Jurkat, Clone E6-1 (cell line): ENCODE measurements around the gene MADCAM1.
A peak's percentile ranks its signal among the peaks of the same experiment; 100 is the strongest.

ENCODE experiments used
- DNase-seq: peaks from one replicate; pipeline ENCODE4 v3.0.0-alpha.2; 2011; ENCODE audit warnings: low read depth, low spot score
- H3K4me3 ChIP-seq: 2 replicates; pipeline ENCODE4 v1.5.1; 2011; ENCODE audit warnings: mild to moderate bottlenecking, low read length, control low read depth, moderate library complexity

The MADCAM1 gene

DNA sequence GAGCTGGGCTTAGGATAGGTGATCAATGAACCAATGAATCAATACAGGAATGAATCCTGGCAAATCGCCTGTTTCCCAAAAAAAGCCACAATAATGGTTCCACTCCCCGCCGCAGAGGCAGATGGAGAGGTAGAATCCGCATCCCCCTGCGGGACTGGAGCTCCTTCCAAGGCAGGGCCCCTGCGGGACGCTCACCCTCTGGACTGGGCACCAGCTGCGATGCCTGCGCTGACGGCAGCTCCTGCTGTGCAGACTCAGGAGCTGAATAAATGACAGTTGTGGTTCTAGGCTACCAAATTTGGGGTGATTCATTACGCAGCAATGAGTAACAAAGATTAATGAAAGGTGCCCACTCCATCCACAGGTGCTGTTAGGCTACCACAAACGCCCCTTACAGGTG, 26.4 kb downstream of the MADCAM1 start:
- DNase-seq, result no peak
- peak overlapping the region; percentile 41 for H3K4me3 ChIP-seq

- H3K4me3 ChIP-seq, result no peak overlapping the region
- DNase-seq, result no peak
Measured at GRCh38 chr19:524062-524674, 27.9 kb downstream of the MADCAM1 start.

GRCh38 chr19:525029-525428, 28.7 kb downstream of the MADCAM1 start:
- no peak overlapping the region for H3K4me3 ChIP-seq
- DNase-seq, result no peak

DNA sequence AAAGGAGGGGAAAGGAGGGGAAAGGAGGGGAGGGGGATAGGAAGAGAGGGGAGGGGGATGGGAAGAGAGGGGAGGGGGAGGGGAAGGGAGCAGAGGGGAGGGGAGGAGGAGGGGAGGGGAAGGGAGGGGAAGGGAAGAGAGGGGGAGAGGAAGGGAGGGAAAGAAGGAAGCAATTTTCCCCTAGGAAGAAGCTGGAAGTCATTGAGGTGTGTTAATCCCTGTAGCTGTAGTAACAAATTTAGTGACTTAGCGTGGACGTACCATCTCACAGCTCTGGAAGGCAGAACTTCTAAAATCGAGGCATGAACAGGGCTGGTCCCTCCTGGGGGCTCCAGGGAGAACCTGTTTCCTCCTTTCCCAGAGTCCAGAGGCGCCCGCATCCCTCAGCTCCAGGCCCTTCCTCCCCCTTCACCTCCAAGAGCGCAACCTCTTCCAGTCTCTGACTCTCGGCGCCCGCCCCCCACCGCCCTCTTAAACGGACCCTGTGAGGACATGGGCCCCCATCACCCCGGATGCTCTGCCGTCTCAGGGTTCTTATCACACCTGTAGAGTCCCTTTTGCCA, 29.7 kb downstream of the MADCAM1 start:
- DNase-seq, result no peak
- no peak overlapping the region for H3K4me3 ChIP-seq

- no peak for DNase-seq
- peak overlapping the region; percentile 61 for H3K4me3 ChIP-seq
Measured at GRCh38 chr19:530134-531008, 34.1 kb downstream of the MADCAM1 start.

DNA sequence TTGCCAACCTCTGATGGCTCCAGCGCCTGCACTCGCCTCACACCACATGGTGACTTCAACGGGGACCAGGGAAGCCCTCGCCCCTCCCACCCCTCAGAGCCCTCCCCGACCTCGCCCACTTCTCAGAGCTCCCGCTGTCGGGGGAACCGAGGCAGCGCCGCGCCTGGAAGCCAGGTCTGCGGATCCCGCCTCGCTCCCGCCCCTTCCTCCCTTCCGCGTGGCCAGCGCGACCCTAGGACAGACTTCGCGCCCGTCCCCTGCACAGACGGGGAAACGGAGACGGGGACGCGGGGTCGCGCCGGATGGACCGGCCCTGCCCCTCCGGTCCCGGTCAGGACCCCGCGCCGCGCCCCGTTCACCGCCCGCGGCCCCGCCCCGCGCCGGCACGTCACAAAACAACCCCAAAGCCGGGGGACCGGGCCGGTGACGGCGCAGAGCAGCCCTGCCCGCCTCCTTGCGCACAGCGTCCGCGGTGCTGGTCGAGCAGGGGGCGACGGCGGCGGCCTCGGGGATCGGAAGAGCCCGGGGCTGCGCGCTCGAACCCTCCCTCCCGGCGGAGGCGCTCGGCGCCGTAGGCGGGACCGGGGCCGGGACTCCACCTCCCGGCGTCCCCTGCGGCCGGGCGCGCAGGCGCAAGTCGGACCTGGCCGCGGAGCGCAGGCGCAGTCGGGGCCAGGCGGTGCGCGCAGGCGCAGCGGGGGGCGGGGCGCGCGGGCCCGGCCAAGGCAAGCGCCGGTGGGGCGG, 34.9 kb downstream of the MADCAM1 start:
- DNase-seq, result peak; percentile 80
- H3K4me3 ChIP-seq, result peak overlapping the region; percentile 80

DNA sequence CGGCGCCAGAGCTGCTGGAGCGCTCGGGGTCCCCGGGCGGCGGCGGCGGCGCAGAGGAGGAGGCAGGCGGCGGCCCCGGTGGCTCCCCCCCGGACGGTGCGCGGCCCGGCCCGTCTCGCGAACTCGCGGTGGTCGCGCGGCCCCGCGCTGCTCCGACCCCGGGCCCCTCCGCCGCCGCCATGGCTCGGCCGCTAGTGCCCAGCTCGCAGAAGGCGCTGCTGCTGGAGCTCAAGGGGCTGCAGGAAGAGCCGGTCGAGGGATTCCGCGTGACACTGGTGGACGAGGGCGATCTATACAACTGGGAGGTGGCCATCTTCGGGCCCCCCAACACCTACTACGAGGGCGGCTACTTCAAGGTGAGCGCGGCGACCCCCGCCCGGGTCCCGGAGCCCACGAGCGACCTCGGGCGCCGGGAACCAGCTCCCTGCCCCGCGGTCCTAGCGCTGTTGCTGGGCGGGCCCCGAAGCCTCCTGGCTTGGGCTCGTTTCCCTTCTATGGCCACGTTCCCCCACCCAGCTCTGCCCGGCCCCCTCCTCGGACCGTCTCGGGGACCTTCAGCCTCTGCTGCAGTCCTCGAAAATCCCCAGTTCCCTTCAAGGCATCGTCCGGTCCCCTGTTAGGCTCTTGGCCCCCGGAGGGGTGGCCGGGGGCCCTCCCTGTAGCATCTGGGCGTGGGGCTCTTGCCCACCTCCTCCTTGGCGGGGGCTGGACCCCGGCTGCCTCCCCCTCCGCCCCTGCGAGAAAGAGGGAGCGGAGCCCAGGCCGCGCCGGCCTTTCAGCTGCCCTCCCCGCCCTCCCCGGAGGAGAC, 35.7 kb downstream of the MADCAM1 start, which contains the start of gene CDC34:
TSS of gene CDC34 (plus strand) at position 8 of the 808 bp plus-strand sequence. CDS start at position 180, 172 bp downstream.
- no peak for DNase-seq
- H3K4me3 ChIP-seq, result peak within 1 kb of the TSS; percentile 80

DNA sequence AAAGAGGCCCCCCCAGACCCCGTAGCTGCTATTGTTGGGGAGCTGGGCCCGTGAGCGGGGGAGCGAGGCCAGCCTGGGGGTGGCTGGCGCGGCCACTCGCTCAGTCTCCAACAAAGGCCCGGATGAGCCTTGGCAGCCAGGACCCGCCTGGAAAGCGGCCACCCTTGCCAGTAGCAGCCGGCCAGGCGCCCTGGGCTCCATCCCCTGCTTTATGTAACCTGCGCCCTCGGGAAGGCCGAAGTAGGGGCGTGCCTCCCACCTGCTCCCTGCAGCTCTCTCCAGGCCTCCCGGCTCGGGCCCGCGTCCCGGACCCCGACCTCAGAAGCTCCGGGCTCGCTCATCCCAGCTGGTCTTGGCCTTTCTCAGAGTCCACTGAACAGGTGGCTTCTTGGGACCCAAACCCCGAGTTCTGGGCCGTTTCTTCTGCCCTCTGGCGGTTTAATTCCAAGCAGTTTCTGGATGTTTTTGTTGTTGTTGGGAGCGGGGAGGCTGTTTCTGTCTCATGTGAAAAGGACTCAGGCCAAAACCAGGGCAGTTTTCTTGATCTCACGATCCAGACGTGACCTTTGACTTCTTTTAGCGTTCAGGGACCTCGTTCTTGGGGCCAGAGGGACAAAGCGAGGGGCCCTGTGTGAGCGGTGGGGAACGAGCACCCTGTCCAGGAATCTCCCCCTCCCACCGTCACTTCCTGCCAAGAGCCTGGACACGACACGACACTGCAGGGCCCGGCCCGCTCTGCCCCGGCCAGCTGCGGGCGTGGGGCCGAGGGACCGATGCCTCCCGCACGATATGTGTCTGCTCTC, 36.5 kb downstream of the MADCAM1 start:
- H3K4me3 ChIP-seq, result peak overlapping the region; percentile 80
- peak; percentile 29 for DNase-seq

GRCh38 chr19:533364-534058, 37.2 kb downstream of the MADCAM1 start:
- no peak for DNase-seq
- H3K4me3 ChIP-seq, result peak overlapping the region; percentile 80

- DNase-seq, result no peak
- H3K4me3 ChIP-seq, result no peak overlapping the region
Measured at GRCh38 chr19:534088-534487, 37.8 kb downstream of the MADCAM1 start.

- no peak for DNase-seq
- no peak overlapping the region for H3K4me3 ChIP-seq
Measured at GRCh38 chr19:535017-535835, 38.9 kb downstream of the MADCAM1 start.

GRCh38 chr19:536031-536880, 40.0 kb downstream of the MADCAM1 start:
- no peak overlapping the region for H3K4me3 ChIP-seq
- no peak for DNase-seq

- DNase-seq, result no peak
Measured at GRCh38 chr19:536881-537404, 40.7 kb downstream of the MADCAM1 start.

GRCh38 chr19:538641-539428, 42.5 kb downstream of the MADCAM1 start:
- DNase-seq, result no peak
- no peak overlapping the region for H3K4me3 ChIP-seq

More at GRCh38 chr19:536881-537404, 40.7 kb downstream of the MADCAM1 start:
- no peak overlapping the region for H3K4me3 ChIP-seq
